ENCODE data around the gene RBMS1. TPM values are rescaled to one million over a fixed set of nuclear protein-coding genes. Genes with fewer than 3 reads are reported as not detected.

The RBMS1 gene
- total RNA-seq, 1 experiment from 2014 or later: 77.5 TPM

GRCh38 chr2:160401895-160402294 lies 91.7 kb downstream of the RBMS1 start:
- TF ChIP-seq CTCF (conservative IDR thresholded peaks at IDR 0.05): no peak
- H4K91ac ChIP-seq (ENCODE audit: insufficient read length, low read depth, low read length): no peak overlapping the region
- no peak overlapping the region for H3K18ac ChIP-seq (ENCODE audit: insufficient read length, low read depth, low read length)
- H3K4me1 ChIP-seq (ENCODE audit: insufficient read depth, low read length): peaks cover 9% of the 10 kb centered on the region; the same call in 1 of the 2 replicates
- Mint-ChIP-seq H3K4me3 (no peak overlapping the region), H3K9me3 (peaks cover 0 to 2% of the 10 kb centered on the region in 2 experiments; a peak in 1 of 5 replicates), H3K36me3 (ENCODE audit: insufficient read depth in 1 of 3, low read depth in 3 of 3) (no peaks in the 10 kb centered on the region; a peak in 1 of 7 replicates), H3K4me1 (peaks cover 49% of the 10 kb centered on the region in 2 experiments), H3K27ac (no peak overlapping the region), H3K27me3 (ENCODE audit: low read depth) (peaks cover 3% of the 10 kb centered on the region; the same call in 1 of the 2 replicates)
- H3K9ac ChIP-seq (ENCODE audit: extremely low read depth, insufficient read length, low read length): no peak overlapping the region
- H3K4me2 ChIP-seq (ENCODE audit: insufficient read depth, insufficient read length, low read length): no peak overlapping the region
- H4K5ac ChIP-seq (ENCODE audit: insufficient read length, low read depth, low read length): no peak overlapping the region
- no peak overlapping the region for H3K4ac ChIP-seq (ENCODE audit: low read depth, low read length)
- H2BK5ac ChIP-seq (ENCODE audit: insufficient read length, low read length): no peak overlapping the region
- H3K79me2 ChIP-seq (ENCODE audit: insufficient read depth, low read length): peaks cover 15% of the 10 kb centered on the region; the same call in 1 of the 2 replicates
- no peak overlapping the region for H3T11ph ChIP-seq (ENCODE audit: low read length)
- H3K56ac ChIP-seq (ENCODE audit: insufficient read length, low read depth, low read length): no peak overlapping the region
- no peak overlapping the region for H3K14ac ChIP-seq (ENCODE audit: insufficient read depth, low read length)
- no peak overlapping the region for H2BK12ac ChIP-seq (ENCODE audit: insufficient read length, low read depth, low read length)
- no peaks in the 10 kb centered on the region for H3K79me1 ChIP-seq (ENCODE audit: insufficient read depth, low read depth, low read length, poor library complexity, severe bottlenecking)
- H2BK15ac ChIP-seq (ENCODE audit: low read depth, low read length): no peak overlapping the region
- no peak overlapping the region for H2AFZ ChIP-seq (ENCODE audit: low read length)
- DNase-seq: no peak
- H3K27me3 ChIP-seq (ENCODE audit: insufficient read depth, low read length): no peaks in the 10 kb centered on the region; the same call in 1 of the 2 replicates
- no peak overlapping the region for H2AK5ac ChIP-seq (ENCODE audit: insufficient read length, low read length)
- H4K8ac ChIP-seq (replicated peaks; ENCODE audit: insufficient read length, low read depth, low read length): no peak overlapping the region
- no peaks in the 10 kb centered on the region for H4K20me1 ChIP-seq (ENCODE audit: control insufficient read depth, insufficient read depth, insufficient read length)
- H2BK20ac ChIP-seq (ENCODE audit: low read depth, low read length, poor library complexity, severe bottlenecking): no peak overlapping the region
- H3K27ac ChIP-seq (ENCODE audit: insufficient read length, low read depth, low read length): no peak overlapping the region
- no peak overlapping the region for H3K23ac ChIP-seq (ENCODE audit: insufficient read length, low read depth, low read length)
- WGBS (ENCODE audit: extremely low coverage, insufficient read length, low lambda C conversion rate): no CpG with 5 or more reads among the region's 4 CpGs
- peaks cover 5% of the 10 kb centered on the region for H3K23me2 ChIP-seq (ENCODE audit: insufficient read length, low read depth, low read length, poor library complexity, severe bottlenecking)
- H2BK120ac ChIP-seq (ENCODE audit: low read depth, low read length, poor library complexity, severe bottlenecking): no peak overlapping the region
- no peaks in the 10 kb centered on the region for H3K9me3 ChIP-seq (ENCODE audit: control insufficient read depth, low read depth, low read length)

Data from H9 (cell line).